Gastrocnemius medialis (tissue), 4 donors: ENCODE data around the gene KRTAP22-2. TPM values are rescaled to one million over a fixed set of nuclear protein-coding genes. Genes with fewer than 3 reads are reported as not detected.

Source experiments
- ATAC-seq, 2 donors: fragments of 150-250 bp; one replicate each; pipeline ENCODE4 v1.9.1; 2016
- DNase-seq, 2 donors: peaks; one replicate each; pipeline ENCODE4 v3.0.0-alpha.2; 2019
- H3K27ac ChIP-seq, 4 donors: fragments of 200-600 bp; sonication (generic); 1 replicate in 1 of 4; 2 replicates in 3 of 4; pipeline ENCODE4 v1.5.1; 2016 to 2018; ENCODE audit warnings: mild to moderate bottlenecking in 2 of 4, moderate library complexity in 1 of 4
- H3K27me3 ChIP-seq, 3 donors: fragments of 200-600 bp; sonication (generic) in 2 of 3; 1 replicate in 1 of 3; 2 replicates in 2 of 3; pipeline versions ENCODE4 v1.5.1 to v1.6.0; 2016 to 2019; ENCODE audit warnings: mild to moderate bottlenecking in 1 of 3, moderate library complexity in 1 of 3
- H3K36me3 ChIP-seq, 2 donors: fragments of 200-600 bp; sonication (generic) in 1 of 2; one replicate each; pipeline ENCODE4 v1.5.1; 2017 to 2018
- H3K4me1 ChIP-seq, 2 donors: fragments of 200-600 bp; sonication (generic) in 1 of 2; one replicate each; pipeline ENCODE4 v1.5.1; 2016 to 2017; ENCODE audit warnings: mild to moderate bottlenecking in 2 of 2
- H3K4me3 ChIP-seq, 4 donors: fragments of 200-600 bp; sonication (generic) in 3 of 4; 1 replicate in 1 of 4; 2 replicates in 3 of 4; pipeline ENCODE4 v1.5.1; 2016 to 2019; ENCODE audit warnings: mild to moderate bottlenecking in 2 of 4
- H3K9me3 ChIP-seq, 3 donors: fragments of 200-600 bp; sonication (generic) in 2 of 3; 1 replicate in 1 of 3; 2 replicates in 2 of 3; pipeline ENCODE4 v1.5.1; 2016 to 2019
- CTCF ChIP-seq, 5 experiments: fragments of 450-650 bp in 3 of 5; fragments of 200-600 bp in 2 of 5; sonication (generic) in 2 of 5; IDR thresholded peaks in 4 of 5; conservative IDR thresholded peaks in 1 of 5; 1 replicate in 4 of 5; 2 replicates in 1 of 5; pipeline ENCODE4 v1.5.1; 2016 to 2019; ENCODE audit warnings: antibody characterized with exemption in 5 of 5, mild to moderate bottlenecking in 3 of 5, moderate library complexity in 3 of 5
- POLR2A ChIP-seq, 2 donors: fragments of 450-650 bp; IDR thresholded peaks; one replicate each; pipeline ENCODE4 v1.6.1; 2017; ENCODE audit warnings: antibody characterized with exemption in 2 of 2, mild to moderate bottlenecking in 2 of 2, moderate library complexity in 2 of 2
- in situ Hi-C, 4 donors: fragments of 200-750 bp; cut with MboI; loops; one replicate each; pipeline versions ENCODE4 v1.15.0 to v1.8.0; 2017; ENCODE audit warnings: low sequenced_read_pairs in 4 of 4
- intact Hi-C: fragments of 100-400 bp; cut with DNase I; formaldehyde crosslinking; loops from one replicate; pipeline ENCODE4 v1.15.1; 2023; ENCODE audit warnings: low total_unique reads
- total RNA-seq, 4 donors: library from RNA; depleted of rRNA; stranded (reverse); fragments of >200 nt; gene quantifications; one replicate each; pipeline versions ENCODE4 v1.1.0 to v1.2.3, GENCODE V29; 2016

Gene KRTAP22-2
- total RNA-seq, 4 donors from 2014 or later = not detected

- Histone ChIP-seq H3K4me1 (no peaks in the 10 kb centered on the region), H3K27me3 (no peaks in the 10 kb centered on the region), H3K36me3 (no peaks in the 10 kb centered on the region), H3K27ac (no peak overlapping the region), H3K9me3 (no peaks in the 10 kb centered on the region), H3K4me3 (no peak overlapping the region)
- ATAC-seq (no peak), DNase-seq (no peak)
- TF ChIP-seq POLR2A (IDR thresholded peaks at IDR 0.05) (no peak), CTCF (IDR thresholded peaks at IDR 0.05 in 4 of 5, conservative IDR thresholded peaks at IDR 0.05 in 1 of 5) (no peak)
- in situ Hi-C loops = no loop called here
- intact Hi-C loops = no loop called here
Measured at GRCh38 chr21:30561957-30562356, 28.2 kb downstream of the KRTAP22-2 start.

DNA sequence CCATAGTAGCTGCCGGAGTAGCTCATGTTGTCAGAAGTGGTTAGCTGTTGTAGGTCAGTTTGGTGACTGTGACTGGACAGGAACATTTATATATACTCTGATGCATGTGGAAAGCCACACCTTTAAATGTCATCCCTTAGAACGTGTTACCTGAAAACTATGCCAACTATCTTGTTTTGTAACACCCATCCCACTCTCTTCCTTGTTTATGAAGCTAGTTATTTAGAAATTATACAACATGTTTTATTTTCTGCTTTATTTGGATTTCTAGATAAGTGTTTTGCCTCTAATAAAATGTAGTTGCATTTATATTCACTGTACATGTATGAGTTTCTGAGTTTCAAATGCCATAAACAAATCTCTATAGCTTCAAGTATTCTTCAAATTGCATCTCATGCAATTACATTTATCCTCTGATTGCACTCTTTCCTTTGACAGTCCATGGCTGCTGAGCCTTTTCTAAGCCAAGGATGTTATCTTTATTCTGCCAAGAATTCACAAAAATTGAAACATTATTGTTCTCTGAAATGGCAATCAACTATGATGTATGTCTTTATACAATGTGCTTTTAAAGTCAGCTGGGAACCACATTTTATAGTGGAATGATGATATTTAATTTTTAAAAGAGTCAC, 28.8 kb downstream of the KRTAP22-2 start, which contains the start of gene KRTAP19-7:
Gene KRTAP19-7, minus strand, starts transcription at position 51 of the 632 bp plus-strand sequence. Its CDS starts 25 bp downstream, at position 26.
- DNase-seq (no peak), ATAC-seq (no peak)
- Histone ChIP-seq H3K9me3 (no peaks in the 10 kb centered on the region), H3K27ac (no peak within 1 kb of the TSS), H3K4me1 (no peaks in the 10 kb centered on the region), H3K36me3 (no peaks in the 10 kb centered on the region), H3K4me3 (no peak within 1 kb of the TSS), H3K27me3 (no peaks in the 10 kb centered on the region)
- in situ Hi-C loops (no loop called here), intact Hi-C loops (no loop called here)
- TF ChIP-seq POLR2A (IDR thresholded peaks at IDR 0.05) (no peak), CTCF (IDR thresholded peaks at IDR 0.05 in 4 of 5, conservative IDR thresholded peaks at IDR 0.05 in 1 of 5) (no peak)

DNA sequence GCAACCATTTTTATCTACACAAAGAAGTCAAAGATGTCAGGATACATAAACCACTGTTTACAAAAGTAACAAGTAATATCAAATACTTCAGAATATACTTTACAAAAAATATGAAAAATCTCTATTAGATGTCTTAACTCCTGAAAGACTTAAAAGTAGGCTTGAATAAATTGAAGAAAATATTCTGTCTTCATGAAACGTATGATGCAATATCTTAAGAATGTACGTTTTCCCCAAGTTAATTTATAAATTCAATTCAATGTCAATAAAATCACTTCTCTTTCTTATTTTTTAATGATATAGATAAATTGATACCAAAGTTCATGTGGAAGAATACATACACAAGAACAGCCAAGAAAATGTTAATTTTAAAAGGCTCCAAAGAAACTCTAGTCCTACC, 35.1 kb downstream of the KRTAP22-2 start:
- intact Hi-C loops = no loop called here
- TF ChIP-seq CTCF (IDR thresholded peaks at IDR 0.05 in 4 of 5, conservative IDR thresholded peaks at IDR 0.05 in 1 of 5) = no peak
- TF ChIP-seq POLR2A (IDR thresholded peaks at IDR 0.05) = no peak
- H3K4me1 ChIP-seq = no peaks in the 10 kb centered on the region
- H3K27me3 ChIP-seq = no peaks in the 10 kb centered on the region
- H3K4me3 ChIP-seq = no peak overlapping the region
- H3K9me3 ChIP-seq = no peaks in the 10 kb centered on the region
- H3K36me3 ChIP-seq = no peaks in the 10 kb centered on the region
- in situ Hi-C loops = no loop called here
- DNase-seq (no peak), ATAC-seq (no peak)
- H3K27ac ChIP-seq = no peak overlapping the region

DNA sequence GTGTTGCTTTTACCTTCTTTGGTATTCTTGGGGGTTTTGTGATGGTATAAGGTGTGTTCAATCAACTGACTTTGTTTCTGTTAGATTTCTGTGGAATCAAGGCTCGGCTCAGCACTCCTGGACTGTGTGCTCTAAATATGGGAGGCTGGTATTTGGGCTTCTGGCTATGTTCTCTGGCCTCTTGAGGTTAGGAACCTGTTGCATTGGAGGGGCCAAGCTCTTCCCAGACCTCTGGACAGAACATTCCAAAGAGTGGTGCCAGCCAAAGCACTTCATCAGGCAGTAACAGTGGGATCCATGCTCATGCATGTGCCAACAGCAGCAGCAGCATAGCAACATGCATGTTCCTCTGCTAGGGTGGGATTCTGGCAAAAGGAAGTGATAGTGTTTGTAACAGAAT, 37.4 kb downstream of the KRTAP22-2 start:
- Histone ChIP-seq H3K27me3 (no peaks in the 10 kb centered on the region), H3K4me3 (no peak overlapping the region), H3K27ac (no peak overlapping the region), H3K4me1 (no peaks in the 10 kb centered on the region), H3K36me3 (no peaks in the 10 kb centered on the region), H3K9me3 (no peaks in the 10 kb centered on the region)
- in situ Hi-C loops (no loop called here), intact Hi-C loops (no loop called here)
- TF ChIP-seq CTCF (IDR thresholded peaks at IDR 0.05 in 4 of 5, conservative IDR thresholded peaks at IDR 0.05 in 1 of 5) (no peak), POLR2A (IDR thresholded peaks at IDR 0.05) (no peak)
- DNase-seq (no peak), ATAC-seq (no peak)

DNA sequence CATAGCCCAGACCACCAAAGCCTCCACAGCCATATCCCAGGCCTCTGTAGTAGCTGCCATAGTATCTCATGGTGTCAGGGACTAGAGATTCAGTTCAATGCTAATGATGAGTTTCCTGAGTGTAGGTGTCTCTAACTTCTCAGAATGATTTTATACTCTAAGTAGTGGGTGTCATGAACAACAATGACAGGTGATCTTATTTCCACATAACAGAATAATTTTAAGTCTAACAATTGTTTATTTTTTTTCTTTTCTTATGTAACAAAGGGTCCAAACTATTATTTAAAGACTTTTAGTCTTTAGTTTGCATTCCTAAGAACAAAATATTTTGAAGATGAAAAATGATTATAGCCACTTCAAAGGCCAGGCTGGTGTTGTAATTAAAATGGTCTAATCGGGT, 48.4 kb downstream of the KRTAP22-2 start, which contains the start of gene KRTAP19-6:
Gene KRTAP19-6, minus strand, starts transcription at position 101 of the 400 bp plus-strand sequence. Its CDS starts 31 bp downstream, at position 70.
- no peak for TF ChIP-seq POLR2A (IDR thresholded peaks at IDR 0.05)
- Histone ChIP-seq H3K27ac (no peak within 1 kb of the TSS), H3K27me3 (no peaks in the 10 kb centered on the region), H3K4me3 (no peak within 1 kb of the TSS), H3K9me3 (no peaks in the 10 kb centered on the region), H3K36me3 (no peaks in the 10 kb centered on the region), H3K4me1 (no peaks in the 10 kb centered on the region)
- in situ Hi-C loops (no loop called here), intact Hi-C loops (no loop called here)
- ATAC-seq (no peak), DNase-seq (no peak)

Other genes with a start within 250 kb of the KRTAP22-2 start
- gene KRTAP23-1, start 241.8 kb downstream of the KRTAP22-2 start, total RNA-seq = not detected
- not detected for gene KRTAP13-2, start 218.1 kb downstream of the KRTAP22-2 start, total RNA-seq
- gene KRTAP13-1, start 194.4 kb downstream of the KRTAP22-2 start, total RNA-seq = not detected
- not detected for gene KRTAP13-3, start 164.5 kb downstream of the KRTAP22-2 start, total RNA-seq
- not detected for gene KRTAP13-4, start 160.2 kb downstream of the KRTAP22-2 start, total RNA-seq
- gene KRTAP15-1, start 150.1 kb downstream of the KRTAP22-2 start, total RNA-seq = not detected
- gene KRTAP19-1, start 110.0 kb downstream of the KRTAP22-2 start, total RNA-seq = not detected
- gene KRTAP19-2, start 103.0 kb downstream of the KRTAP22-2 start, total RNA-seq = not detected
- 10 to 100 TPM in 1 of 4 donors, 1 to 10 TPM in 2, not detected in 1; 1.0 to 12.9 (median 5.0) TPM for gene KRTAP19-3, start 98.4 kb downstream of the KRTAP22-2 start, total RNA-seq
- gene KRTAP19-4, start 93.2 kb downstream of the KRTAP22-2 start, total RNA-seq = not detected
- not detected for gene KRTAP19-5, start 88.3 kb downstream of the KRTAP22-2 start, total RNA-seq
- not detected for gene KRTAP19-6, start 48.5 kb downstream of the KRTAP22-2 start, total RNA-seq
- gene KRTAP19-7, start 29.1 kb downstream of the KRTAP22-2 start, total RNA-seq = not detected
- not detected for gene KRTAP6-3, start 2.0 kb upstream of the KRTAP22-2 start, total RNA-seq
- gene KRTAP6-2, start 8.5 kb upstream of the KRTAP22-2 start, total RNA-seq = not detected
- gene KRTAP22-1, start 10.7 kb upstream of the KRTAP22-2 start, total RNA-seq = not detected
- gene KRTAP6-1, start 23.5 kb upstream of the KRTAP22-2 start, total RNA-seq = not detected
- not detected for gene KRTAP20-1, start 26.0 kb upstream of the KRTAP22-2 start, total RNA-seq
- not detected for gene KRTAP20-4, start 30.2 kb upstream of the KRTAP22-2 start, total RNA-seq
- not detected for gene KRTAP20-2, start 44.8 kb upstream of the KRTAP22-2 start, total RNA-seq
- not detected for gene KRTAP20-3, start 52.5 kb upstream of the KRTAP22-2 start, total RNA-seq
- not detected for gene KRTAP21-3, start 128.4 kb upstream of the KRTAP22-2 start, total RNA-seq
- not detected for gene KRTAP21-2, start 156.9 kb upstream of the KRTAP22-2 start, total RNA-seq
- not detected for gene KRTAP21-1, start 165.0 kb upstream of the KRTAP22-2 start, total RNA-seq
- not detected for gene KRTAP8-1, start 222.9 kb upstream of the KRTAP22-2 start, total RNA-seq
- gene KRTAP7-1, start 239.4 kb upstream of the KRTAP22-2 start, total RNA-seq = not detected